Activated gamma-delta T cell treated with anti-CD3 and anti-CD28 coated beads, Interleukin-2, amount 50 U/mL, for 16 hours (primary cell): ENCODE data around the gene SFRP4.
"Not testable (repeated sequence)": the region's sequence is repeated elsewhere in the genome, so short reads cannot be mapped to it uniquely, and the experiment has no call there.

Source experiments
- DNase-seq: peaks from one replicate; pipeline ENCODE4 v3.0.0-alpha.2; 2020; ENCODE audit warnings: low read depth

SFRP4 gene

DNA sequence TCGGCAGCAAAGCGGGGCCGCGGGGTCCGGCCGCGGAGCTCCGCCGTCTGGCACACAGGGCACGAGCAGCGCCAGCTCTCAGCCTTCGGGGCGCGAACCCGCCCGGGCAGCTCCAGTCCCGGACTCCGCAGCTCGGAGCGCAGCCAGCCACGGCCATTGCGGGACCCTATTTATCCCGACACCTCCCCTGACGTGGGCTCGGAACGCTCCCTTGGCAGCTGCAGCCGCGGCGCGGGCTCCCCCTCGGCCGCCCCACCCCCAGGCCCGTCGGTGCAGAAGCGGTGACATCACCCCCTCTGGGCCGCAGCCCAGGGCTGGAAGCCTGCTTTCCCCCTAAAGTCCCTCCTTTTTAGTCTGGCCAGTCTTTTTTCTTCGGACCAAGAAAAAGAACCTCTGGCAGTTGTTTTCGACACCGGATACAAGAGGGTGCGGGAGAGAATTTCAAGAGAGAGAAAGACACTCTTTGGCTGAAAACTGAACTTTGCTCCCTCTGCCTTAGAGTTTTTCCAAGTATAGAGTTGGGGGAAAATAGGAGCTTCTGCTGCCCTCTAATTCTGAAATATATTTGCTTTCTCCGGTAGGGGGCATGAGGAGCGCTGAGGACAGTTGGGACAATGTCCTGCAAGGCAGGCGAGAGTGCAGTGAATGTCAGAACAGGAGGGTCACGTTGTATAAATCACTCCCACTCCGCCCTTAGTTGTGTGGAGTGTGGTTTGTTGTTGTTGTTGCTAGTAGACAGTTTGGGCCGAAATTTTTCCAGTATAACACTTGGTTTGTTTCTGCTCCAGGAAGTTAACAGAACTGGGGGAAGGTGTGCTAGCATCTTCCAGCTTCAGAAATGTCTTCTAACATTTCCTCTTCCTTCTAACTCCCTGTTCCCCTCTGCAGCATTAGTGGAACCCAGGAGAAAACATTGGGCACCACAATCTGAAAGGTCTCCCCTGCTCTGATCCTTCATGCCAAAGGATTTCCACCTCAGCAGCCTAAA lies at the start of gene SFRP4:
TSS of gene SFRP4 (minus strand) at position 145 of the 988 bp plus-strand sequence. CDS start 280 bp downstream, outside the sequence.
- no peak for DNase-seq

DNA sequence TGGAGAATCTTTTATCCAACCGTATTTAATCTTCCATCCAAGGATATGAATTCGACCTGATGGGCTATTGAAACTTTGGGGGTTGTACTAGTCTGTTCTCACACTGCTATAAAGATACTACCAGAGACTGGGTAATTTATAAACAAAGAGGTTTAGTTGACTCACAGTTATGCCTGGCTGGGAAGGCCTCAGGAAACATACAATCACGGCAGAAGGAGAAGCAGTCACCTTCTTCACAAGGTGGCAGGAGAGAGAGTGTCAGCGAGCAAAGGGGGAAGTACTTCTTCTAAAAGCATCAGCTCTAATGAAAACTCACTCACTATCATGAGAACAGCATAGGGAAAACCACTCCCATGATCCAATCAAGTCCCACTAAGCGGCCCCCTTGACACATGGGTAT lies 47.6 kb upstream of the SFRP4 start:
- no peak for DNase-seq

GRCh38 chr7:37961251-37961650 lies 44.6 kb upstream of the SFRP4 start:
- DNase-seq = no peak

GRCh38 chr7:37960483-37960882 lies 43.9 kb upstream of the SFRP4 start:
- no peak for DNase-seq

DNA sequence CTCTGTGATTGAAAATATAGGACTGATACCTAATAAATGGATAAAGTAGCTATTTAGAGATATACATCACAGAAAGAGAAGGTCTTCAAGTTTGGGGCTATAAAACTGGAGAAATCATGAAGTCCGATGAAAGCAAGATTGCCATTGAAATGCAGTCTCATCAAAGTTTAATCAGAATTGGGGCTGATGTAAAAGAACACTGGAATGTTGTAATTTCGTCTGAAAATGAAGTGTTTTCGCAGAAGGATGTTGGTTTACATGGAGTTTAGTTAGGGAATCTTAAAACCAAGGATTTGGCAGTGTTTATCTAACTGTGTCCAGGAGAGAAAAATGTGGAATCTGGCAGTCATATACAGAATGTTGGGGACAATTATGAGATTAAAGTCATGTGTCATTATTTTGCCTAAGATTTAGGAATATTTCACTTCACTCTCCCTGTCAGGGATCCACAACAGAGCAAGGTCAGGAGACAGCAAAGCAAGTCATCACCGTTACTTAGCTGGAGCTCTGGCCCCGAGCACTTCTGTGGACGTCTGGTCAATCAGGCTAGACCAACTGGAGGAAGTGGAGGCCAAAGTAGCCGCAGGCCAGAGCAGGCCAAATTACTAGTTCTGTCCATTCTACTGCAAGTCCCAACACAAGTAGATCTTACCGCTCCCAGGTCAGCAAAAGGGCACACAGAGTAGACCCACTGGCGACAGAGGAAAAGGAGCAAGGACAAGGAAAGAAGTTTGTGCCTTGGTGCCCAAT lies 40.8 kb upstream of the SFRP4 start:
- no peak for DNase-seq

GRCh38 chr7:37956791-37957190 lies 40.2 kb upstream of the SFRP4 start:
- DNase-seq = no peak

GRCh38 chr7:37954217-37954616 lies 37.6 kb upstream of the SFRP4 start:
- not testable (repeated sequence) for DNase-seq

DNA sequence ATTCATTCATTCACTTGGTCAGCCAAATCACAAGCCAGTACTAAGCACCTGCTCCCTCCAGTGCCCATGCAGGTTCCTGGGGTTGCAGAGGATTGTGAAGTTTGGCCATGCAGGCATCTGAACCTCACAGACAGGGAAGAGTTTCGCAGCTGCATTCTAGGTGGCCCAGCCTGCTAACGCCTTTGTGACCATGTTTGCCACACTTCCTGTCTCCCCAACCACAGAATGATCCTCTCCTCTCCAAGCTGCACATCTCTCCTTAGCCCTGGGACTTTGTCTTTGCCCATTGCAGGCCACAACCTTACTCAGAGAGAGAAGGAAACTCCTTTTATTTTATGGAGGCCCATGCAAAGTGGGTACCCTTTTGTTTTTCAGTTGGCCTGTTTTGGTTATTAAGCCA lies 35.6 kb upstream of the SFRP4 start:
- DNase-seq = no peak

GRCh38 chr7:37947941-37948210 lies 31.3 kb upstream of the SFRP4 start:
- no peak for DNase-seq

GRCh38 chr7:37947138-37947940 lies 30.7 kb upstream of the SFRP4 start:
- no peak for DNase-seq

DNA sequence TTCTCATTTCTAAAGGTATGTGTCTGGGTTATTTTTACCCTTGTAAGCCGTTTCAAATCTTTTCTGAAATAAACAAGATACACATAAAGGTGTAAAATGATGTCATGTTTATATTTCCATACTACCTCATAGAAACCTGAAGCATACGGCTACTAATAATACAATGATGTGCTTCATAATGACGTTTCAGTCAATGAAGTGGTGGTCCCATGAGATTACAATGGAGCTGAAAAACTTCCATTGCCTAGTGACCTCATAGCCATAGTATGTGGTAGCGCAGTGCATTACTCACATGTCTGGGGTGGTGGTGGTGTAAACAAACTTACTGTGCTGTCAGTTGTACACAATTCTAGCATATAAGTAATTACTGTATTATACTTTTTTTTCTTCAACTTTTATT lies 28.7 kb upstream of the SFRP4 start:
- no peak for DNase-seq

GRCh38 chr7:37944737-37945054 lies 28.1 kb upstream of the SFRP4 start:
- DNase-seq = no peak

- no peak for DNase-seq
These were observed 27.5 kb upstream of the SFRP4 start for GRCh38 chr7:37943905-37944736.

- DNase-seq = no peak
These were observed 26.5 kb upstream of the SFRP4 start for GRCh38 chr7:37942934-37943610.

DNA sequence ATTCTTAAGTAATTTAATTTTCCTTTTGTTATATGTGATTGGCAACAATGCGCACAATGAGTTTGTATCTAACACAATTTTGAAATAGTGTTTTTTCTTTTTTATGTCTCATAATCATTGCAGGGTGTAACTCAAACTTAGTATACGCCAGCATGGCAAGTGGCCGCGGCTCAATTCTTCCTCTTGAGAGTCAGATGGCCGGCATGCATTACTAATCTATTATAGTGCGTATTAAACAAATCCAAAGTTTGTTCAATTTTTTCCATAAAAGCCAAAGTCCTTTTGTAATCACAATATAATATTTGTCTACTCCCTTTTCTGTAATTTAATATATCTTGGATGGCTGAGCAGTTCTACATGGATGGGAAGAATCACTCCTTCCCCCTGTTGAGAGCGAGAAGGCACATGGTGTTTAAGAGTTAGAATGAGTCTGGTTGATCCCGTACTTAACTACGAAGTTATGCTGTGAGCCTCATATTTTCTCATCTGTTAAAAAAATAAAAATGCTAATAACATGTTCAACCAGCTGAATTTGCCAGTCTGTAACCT lies 16.5 kb upstream of the SFRP4 start:
- no peak for DNase-seq

DNA sequence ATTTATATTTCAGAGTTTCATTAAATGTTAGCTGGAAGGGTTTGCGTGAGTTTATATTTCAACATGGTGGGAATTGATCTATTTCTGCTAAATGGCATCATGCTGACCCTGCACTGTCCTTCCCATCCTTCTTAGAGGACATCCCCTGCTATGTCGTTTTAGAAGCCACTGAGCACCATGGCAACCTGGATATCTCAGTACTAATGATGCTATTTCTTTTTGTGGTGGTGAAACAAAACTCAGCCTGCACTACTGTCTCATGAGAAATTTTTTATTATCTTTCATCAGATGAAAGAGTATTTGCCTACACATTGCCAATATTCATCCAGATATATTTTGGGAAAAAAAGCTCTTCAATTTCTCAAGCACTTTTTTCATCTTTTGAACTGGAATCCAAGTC lies 15.9 kb upstream of the SFRP4 start:
- DNase-seq = no peak

DNA sequence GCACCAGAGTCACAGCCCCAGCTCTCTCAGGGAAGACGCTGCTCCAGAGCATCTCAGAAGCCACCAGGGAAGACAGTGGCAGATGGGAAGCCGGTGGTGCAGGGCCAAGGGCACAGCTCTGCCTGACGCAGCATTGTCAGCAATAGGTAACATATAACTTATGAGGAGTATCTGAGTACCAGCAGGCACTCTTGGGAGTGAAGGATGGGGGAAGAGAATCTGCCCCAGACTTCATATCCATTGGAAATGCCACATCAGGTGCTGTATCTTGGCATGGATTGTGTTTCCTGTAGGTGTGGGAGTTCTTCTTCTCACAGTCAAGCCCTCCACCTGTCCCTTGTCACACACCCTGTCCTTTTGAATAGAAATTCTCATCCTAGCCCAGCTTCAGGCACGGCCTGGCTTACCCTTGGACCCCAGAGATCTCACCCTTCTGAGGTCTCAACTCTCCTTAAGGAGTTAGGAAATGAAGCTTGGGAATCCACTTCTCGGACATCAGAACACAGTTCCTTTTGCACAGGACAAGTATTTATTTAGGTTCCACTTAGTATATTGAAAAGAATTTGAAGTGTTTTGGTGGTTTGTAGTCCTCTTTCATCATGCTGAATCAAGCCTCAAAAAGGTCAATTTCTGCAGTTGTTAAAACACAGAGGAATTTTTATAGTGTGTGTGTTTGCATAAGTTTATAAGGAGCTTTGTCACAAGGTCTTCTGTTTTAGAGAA lies 13.8 kb upstream of the SFRP4 start:
- DNase-seq = no peak

- no peak for DNase-seq
These were observed 12.3 kb upstream of the SFRP4 start for GRCh38 chr7:37928878-37929277.

DNA sequence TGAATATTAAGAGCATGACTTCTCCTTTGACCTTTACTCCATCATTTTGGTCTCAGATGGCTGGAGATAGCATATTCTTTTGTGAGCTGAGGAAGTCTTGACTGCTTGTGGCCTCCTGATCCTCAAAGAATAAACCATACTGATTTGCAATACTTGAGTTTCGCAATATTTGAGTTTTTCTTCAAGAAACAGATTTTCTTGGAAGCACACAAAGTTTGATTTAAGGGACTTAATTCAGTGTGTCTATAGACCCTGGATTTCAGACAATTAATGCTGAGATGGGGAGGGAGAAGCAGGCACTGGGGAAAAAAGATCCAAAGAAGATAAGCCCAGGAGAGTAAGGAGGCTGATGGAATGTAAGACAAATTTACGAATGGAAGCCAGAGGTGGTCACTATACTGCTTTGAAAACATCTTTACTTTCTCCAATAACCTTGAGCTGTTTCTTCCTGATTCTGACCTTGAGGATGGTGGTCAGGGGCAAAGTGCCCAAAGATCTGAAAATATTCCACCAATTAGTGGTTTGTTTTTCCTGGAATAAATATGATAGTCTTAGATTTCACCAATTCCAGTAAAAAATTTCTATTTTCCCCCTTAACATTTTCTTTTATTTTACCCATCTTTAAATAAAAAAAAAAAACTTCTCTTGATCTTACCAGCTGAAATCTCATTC lies 11.3 kb upstream of the SFRP4 start:
- no peak for DNase-seq

DNA sequence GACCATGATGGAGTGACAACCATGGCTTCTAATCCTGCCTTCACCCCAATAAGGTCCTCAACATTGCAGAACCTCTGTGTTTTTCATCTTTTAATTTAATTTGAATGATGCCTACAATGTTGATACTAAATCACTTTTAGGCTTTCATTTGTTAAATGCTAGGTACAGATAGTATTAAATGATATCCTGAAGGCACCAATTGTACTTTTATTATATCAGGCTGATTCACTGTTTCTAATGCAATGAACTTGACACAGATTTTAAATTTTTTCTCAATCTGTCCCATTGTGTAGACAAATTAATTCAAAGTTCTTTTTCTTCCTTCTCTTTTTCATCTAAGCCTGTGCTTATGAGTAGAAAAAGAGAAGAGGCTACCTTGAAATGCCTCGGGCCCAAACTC lies 9.0 kb upstream of the SFRP4 start:
- DNase-seq = no peak
